ENCODE data around the gene SLC5A12. TPM values are rescaled to one million over a fixed set of nuclear protein-coding genes. Genes with fewer than 3 reads are reported as not detected.

SLC5A12 gene
- total and polyA plus RNA-seq, 12 donors = 0.03 to 0.33 (median 0.12) TPM; not detected in 8

- Histone ChIP-seq H3K4me1 (replicated peaks in 1 of 2) (no peaks in the 10 kb centered on the region), H3K36me3 (replicated peaks in 1 of 2) (no peaks in the 10 kb centered on the region), H3K9me3 (replicated peaks in 1 of 3) (no peaks in the 10 kb centered on the region), H3K27me3 (no peaks in the 10 kb centered on the region), H3K27ac (no peak overlapping the region), H3K4me3 (no peak overlapping the region)
- intact Hi-C loops (cut with DNase I) = no loop called here
- 49 to 60% (median 56%) methylated on average over 5 of the region's 5 CpGs for WGBS, 4 donors
- TF ChIP-seq POLR2A (IDR thresholded peaks at IDR 0.05) (no peak), CTCF (IDR thresholded peaks at IDR 0.05) (no peak)
- no peak for DNase-seq
These were observed 9.4 kb downstream of the SLC5A12 start for GRCh38 chr11:26712497-26712896.

GRCh38 chr11:26710489-26710888, 11.4 kb downstream of the SLC5A12 start:
- intact Hi-C loops (cut with DNase I) = no loop called here
- no peaks in the 10 kb centered on the region for H3K9me3 ChIP-seq (replicated peaks in 1 of 3)

GRCh38 chr11:26708736-26709456, 13.0 kb downstream of the SLC5A12 start:
- no peak overlapping the region for H3K27ac ChIP-seq
- H3K4me3 ChIP-seq = no peak overlapping the region
- H3K4me1 ChIP-seq (replicated peaks in 1 of 2) = no peaks in the 10 kb centered on the region
- WGBS, 4 donors = 48 to 67% (median 54%) methylated on average over 2 of the region's 2 CpGs
- no peaks in the 10 kb centered on the region for H3K27me3 ChIP-seq
- no peak for TF ChIP-seq POLR2A (IDR thresholded peaks at IDR 0.05)
- TF ChIP-seq CTCF (IDR thresholded peaks at IDR 0.05) = no peak
- H3K36me3 ChIP-seq (replicated peaks in 1 of 2) = no peaks in the 10 kb centered on the region
- no peaks in the 10 kb centered on the region for H3K9me3 ChIP-seq (replicated peaks in 1 of 3)
- intact Hi-C loops (cut with DNase I) = no loop called here
- DNase-seq = no peak

More at GRCh38 chr11:26710489-26710888, 11.4 kb downstream of the SLC5A12 start:
- 83 to 86% (median 85%) methylated on average over 2 of the region's 2 CpGs for WGBS, 4 donors
- Histone ChIP-seq H3K27me3 (no peaks in the 10 kb centered on the region), H3K27ac (no peak overlapping the region), H3K4me3 (no peak overlapping the region), H3K36me3 (replicated peaks in 1 of 2) (no peaks in the 10 kb centered on the region), H3K4me1 (replicated peaks in 1 of 2) (no peaks in the 10 kb centered on the region)
- no peak for DNase-seq
- TF ChIP-seq CTCF (IDR thresholded peaks at IDR 0.05) = no peak
- no peak for TF ChIP-seq POLR2A (IDR thresholded peaks at IDR 0.05)

- H3K4me3 ChIP-seq = no peak overlapping the region
- no peaks in the 10 kb centered on the region for H3K9me3 ChIP-seq (replicated peaks in 1 of 3)
- no peaks in the 10 kb centered on the region for H3K27me3 ChIP-seq
- intact Hi-C loops (cut with DNase I) = no loop called here
- 58 to 74% (median 68%) methylated on average over 1 of the region's 1 CpG for WGBS, 4 donors
- no peak for DNase-seq
- H3K36me3 ChIP-seq (replicated peaks in 1 of 2) = no peaks in the 10 kb centered on the region
- H3K4me1 ChIP-seq (replicated peaks in 1 of 2) = no peaks in the 10 kb centered on the region
- no peak overlapping the region for H3K27ac ChIP-seq
- no peak for TF ChIP-seq CTCF (IDR thresholded peaks at IDR 0.05)
These were observed 15.7 kb downstream of the SLC5A12 start for GRCh38 chr11:26706181-26706580.
